Endothelial cell of umbilical vein (primary cell): Measurements from ENCODE around the gene EFNA5. TPM values are rescaled to one million over a fixed set of nuclear protein-coding genes. Genes with fewer than 3 reads are reported as not detected.

Experiments
- BruUV-seq: library from RNA; stranded (reverse); fragments of 400-500 nt; replicated peaks from 2 replicates; lab custom pipeline; 2021; lab: Mats Ljungman, UMichigan
- CTCF ChIA-PET: fragments of 300-600, 350-600 bp; sonication (Branson Sonifier 250); formaldehyde crosslinking; loops from one replicate; lab custom pipeline; 2021; ENCODE audit warnings: antibody characterized with exemption, inconsistent platforms; lab: Charles Lee
- POLR2A ChIA-PET: fragments of 300-600, 350-600 bp; sonication (Branson Sonifier 250); formaldehyde crosslinking; loops from one replicate; lab custom pipeline; 2021; ENCODE audit warnings: antibody characterized with exemption, inconsistent platforms; lab: Charles Lee
- DNase-seq: peaks from one replicate; pipeline ENCODE4 v3.0.0-alpha.2; 2011; ENCODE audit warnings: low read depth, low spot score
- FAIRE-seq: peaks from 2 replicates; lab custom pipeline; 2011; peaks lifted over from hg19 to GRCh38; lab: Jason Lieb, UNC
- H2AFZ ChIP-seq: 2 replicates; pipeline ENCODE4 v1.6.0; 2012; ENCODE audit warnings: low read depth, low read length, control low read depth, inconsistent platforms
- H3K27ac ChIP-seq: 2 replicates; pipeline ENCODE4 v1.5.1; 2011; ENCODE audit warnings: low read depth, mild to moderate bottlenecking, control low read depth, low read length, moderate library complexity; ENCODE audit not compliant: insufficient read depth
- H3K27me3 ChIP-seq, 2 experiments: 2 replicates each; pipeline versions ENCODE4 v1.6.0 to v1.6.1; 2011; ENCODE audit warnings: low read length in 2 of 2, mixed read lengths in 1 of 2; ENCODE audit not compliant: control insufficient read depth in 2 of 2, insufficient read depth in 2 of 2
- H3K36me3 ChIP-seq, 2 experiments: 2 replicates in 1 of 2; 3 replicates in 1 of 2; pipeline ENCODE4 v1.5.1; 2011; ENCODE audit warnings: low read length in 2 of 2, mild to moderate bottlenecking in 1 of 2, moderate library complexity in 1 of 2; ENCODE audit not compliant: control insufficient read depth in 2 of 2, insufficient read depth in 2 of 2; ENCODE audit errors: extremely low read depth in 1 of 2
- H3K4me1 ChIP-seq: 3 replicates; pipeline ENCODE4 v1.5.1; 2011; ENCODE audit warnings: mild to moderate bottlenecking, low read length; ENCODE audit not compliant: control insufficient read depth, insufficient read depth; ENCODE audit errors: extremely low read depth
- H3K4me2 ChIP-seq: 2 replicates; pipeline ENCODE4 v1.6.1; 2011; ENCODE audit warnings: low read length, control low read depth, mixed read lengths; ENCODE audit not compliant: insufficient read depth
- H3K4me3 ChIP-seq, 3 experiments: fragments of 200-600 bp in 1 of 3; sonication (generic), shearing (Covaris generic) in 1 of 3; replicated peaks in 1 of 3; 2 replicates each; pipeline ENCODE4 v1.5.1; 2011 to 2016; ENCODE audit warnings: control low read depth in 3 of 3, low read length in 3 of 3, mild to moderate bottlenecking in 2 of 3, inconsistent platforms in 1 of 3, low read depth in 1 of 3, moderate library complexity in 1 of 3; ENCODE audit not compliant: insufficient read depth in 1 of 3
- H3K79me2 ChIP-seq: 2 replicates; pipeline ENCODE4 v1.6.0; 2012; ENCODE audit warnings: low read length, inconsistent platforms; ENCODE audit not compliant: control insufficient read depth, insufficient read depth
- H3K9ac ChIP-seq: replicated peaks from 2 replicates; pipeline ENCODE3; 2011; ENCODE audit warnings: low read length, control low read depth; ENCODE audit not compliant: insufficient read depth; ENCODE audit errors: extremely low read depth
- H3K9me1 ChIP-seq: replicated peaks from 3 replicates; pipeline ENCODE4 v1.6.0; 2011; ENCODE audit warnings: mild to moderate bottlenecking, low read length; ENCODE audit not compliant: control insufficient read depth, insufficient read depth; ENCODE audit errors: extremely low read depth
- H3K9me3 ChIP-seq: replicated peaks from 2 replicates; pipeline ENCODE4 v1.5.1; 2012; ENCODE audit warnings: low read length, inconsistent platforms; ENCODE audit not compliant: control insufficient read depth, insufficient read depth
- H4K20me1 ChIP-seq: replicated peaks from 2 replicates; pipeline ENCODE3; 2011; ENCODE audit warnings: mild to moderate bottlenecking, low read length; ENCODE audit not compliant: control insufficient read depth, insufficient read depth; ENCODE audit errors: extremely low read depth
- CTCF ChIP-seq, 2 donors: IDR thresholded peaks; 1 replicate in 1 of 2; 2 replicates in 1 of 2; pipeline ENCODE4 v1.5.1; 2011; ENCODE audit warnings: low read length in 2 of 2, mild to moderate bottlenecking in 2 of 2, moderate library complexity in 2 of 2, control low read depth in 1 of 2, inconsistent platforms in 1 of 2, low read depth in 1 of 2; ENCODE audit not compliant: insufficient read depth in 1 of 2; ENCODE audit errors: extremely low read depth in 1 of 2
- EZH2 ChIP-seq: IDR thresholded peaks from 2 replicates; pipeline ENCODE4 v1.6.1; 2012; ENCODE audit warnings: borderline replicate concordance, low read depth, mild to moderate bottlenecking, moderate library complexity, low read length, inconsistent platforms; ENCODE audit not compliant: severe bottlenecking
- FOS ChIP-seq: IDR thresholded peaks from 2 replicates; pipeline ENCODE4 v1.6.1; 2011; ENCODE audit warnings: mild to moderate bottlenecking, low read length, moderate library complexity, borderline replicate concordance; ENCODE audit not compliant: insufficient read depth
- GATA2 ChIP-seq: IDR thresholded peaks from 2 replicates; pipeline ENCODE4 v1.7.0; 2011; ENCODE audit warnings: low read depth, mild to moderate bottlenecking, moderate library complexity, mixed read lengths, low read length; ENCODE audit not compliant: insufficient read length, insufficient read depth
- JUN ChIP-seq: IDR thresholded peaks from 2 replicates; pipeline ENCODE4 v1.6.1; 2011; ENCODE audit warnings: borderline replicate concordance, low read depth; ENCODE audit not compliant: insufficient read length, insufficient read depth
- MAX ChIP-seq: IDR thresholded peaks from 2 replicates; pipeline ENCODE4 v1.6.1; 2011; ENCODE audit not compliant: insufficient read depth, insufficient read length
- MYC ChIP-seq: IDR thresholded peaks from one replicate; pipeline ENCODE4 v1.6.1; 2011; ENCODE audit warnings: mild to moderate bottlenecking, low read depth, low read length
- POLR2A ChIP-seq: IDR thresholded peaks from 2 replicates; pipeline ENCODE4 v1.6.1; 2012; ENCODE audit warnings: low read depth, mild to moderate bottlenecking, control low read depth, low read length
- POLR2AphosphoS5 ChIP-seq: IDR thresholded peaks from 2 replicates; pipeline ENCODE4 v1.6.1; 2012; ENCODE audit warnings: low read depth, mild to moderate bottlenecking, control low read depth, low read length, moderate library complexity; ENCODE audit not compliant: insufficient read depth
- dilution Hi-C: fragments of 300-500 bp; cut with MboI; formaldehyde crosslinking; loops from one replicate; pipeline ENCODE4 v1.15.0; 2019; ENCODE audit warnings: low sequenced_read_pairs; ENCODE audit not compliant: extremely low pct_ligation_motif_present
- intact Hi-C: fragments of 100-400 bp; cut with micrococcal nuclease; formaldehyde crosslinking; loops from one replicate; pipeline ENCODE4 v1.10.0; 2022
- polyA plus RNA-seq, 4 experiments: library from polyadenylated mRNA; depleted of rRNA in 3 of 4; stranded (reverse) in 3 of 4; unstranded in 1 of 4; fragments of >200 nt; gene quantifications; 2 replicates each; pipeline versions ENCODE4 v1.2.1 to v1.2.3, GENCODE V29; 2011 to 2012; ENCODE audit warnings: missing spikeins in 1 of 4
- total RNA-seq: library from RNA; stranded (reverse); gene quantifications from 2 replicates; pipeline ENCODE4 v1.2.3, GENCODE V29; 2021

Gene EFNA5
- total and polyA plus RNA-seq, 2 donors (not counting 3 experiments of a cell fraction or from before 2014, with no cell fraction given), result 13.6 to 22.1 TPM

- H3K4me1 ChIP-seq, result no peaks in the 10 kb centered on the region
- no peaks in the 10 kb centered on the region for H3K36me3 ChIP-seq
- H3K79me2 ChIP-seq, result no peaks in the 10 kb centered on the region
- DNase-seq, result no peak
- no peak overlapping the region for H3K4me3 ChIP-seq
- H3K27ac ChIP-seq, result no peak overlapping the region
- no peak overlapping the region for H2AFZ ChIP-seq
- H3K9ac ChIP-seq, result no peak overlapping the region
- no peaks in the 10 kb centered on the region for H4K20me1 ChIP-seq
- H3K27me3 ChIP-seq, result no peaks in the 10 kb centered on the region
- TF ChIP-seq MYC (no peak), POLR2AphosphoS5 (no peak), JUN (no peak), EZH2 (no peak), POLR2A (no peak), FOS (no peak), GATA2 (no peak), CTCF (IDR thresholded peaks at IDR 0.05; ENCODE audit: extremely low read depth in 1 of 2, insufficient read depth in 1 of 2, low read depth in 1 of 2, low read length in 2 of 2) (no peak), MAX (no peak)
- dilution Hi-C loops (no loop called here), intact Hi-C loops (no loop called here)
- FAIRE-seq, result no peak
- no peaks in the 10 kb centered on the region for H3K9me1 ChIP-seq
- CTCF ChIA-PET, result interaction anchor here (1.2 kb wide), 1 partner anchor 12 kb away, joined by 3 read pairs; no protein-coding TSS in a partner anchor
- no peak overlapping the region for H3K4me2 ChIP-seq
- POLR2A ChIA-PET, result no interaction called here
- BruUV-seq, result no TSS peak
- no peaks in the 10 kb centered on the region for H3K9me3 ChIP-seq
Observed at GRCh38 chr5:107592515-107592914, 78.2 kb downstream of the EFNA5 start.
